Endothelial cell of umbilical vein (primary cell): ENCODE results near the gene RTL10. TPM values are rescaled to one million over a fixed set of nuclear protein-coding genes. Genes with fewer than 3 reads are reported as not detected.

ENCODE experiments used
- BruUV-seq: library from RNA; stranded (reverse); fragments of 400-500 nt; replicated peaks from 2 replicates; lab custom pipeline; 2021; lab: Mats Ljungman, UMichigan
- CTCF ChIA-PET: fragments of 300-600, 350-600 bp; sonication (Branson Sonifier 250); formaldehyde crosslinking; loops from one replicate; lab custom pipeline; 2021; ENCODE audit warnings: antibody characterized with exemption, inconsistent platforms; lab: Charles Lee
- POLR2A ChIA-PET: fragments of 300-600, 350-600 bp; sonication (Branson Sonifier 250); formaldehyde crosslinking; loops from one replicate; lab custom pipeline; 2021; ENCODE audit warnings: antibody characterized with exemption, inconsistent platforms; lab: Charles Lee
- DNase-seq: peaks from one replicate; pipeline ENCODE4 v3.0.0-alpha.2; 2011; ENCODE audit warnings: low read depth, low spot score
- FAIRE-seq: peaks from 2 replicates; lab custom pipeline; 2011; peaks lifted over from hg19 to GRCh38; lab: Jason Lieb, UNC
- H2AFZ ChIP-seq: 2 replicates; pipeline ENCODE4 v1.6.0; 2012; ENCODE audit warnings: low read depth, low read length, control low read depth, inconsistent platforms
- H3K27ac ChIP-seq: 2 replicates; pipeline ENCODE4 v1.5.1; 2011; ENCODE audit warnings: low read depth, mild to moderate bottlenecking, control low read depth, low read length, moderate library complexity; ENCODE audit not compliant: insufficient read depth
- H3K27me3 ChIP-seq, 2 experiments: 2 replicates each; pipeline versions ENCODE4 v1.6.0 to v1.6.1; 2011; ENCODE audit warnings: low read length in 2 of 2, mixed read lengths in 1 of 2; ENCODE audit not compliant: control insufficient read depth in 2 of 2, insufficient read depth in 2 of 2
- H3K36me3 ChIP-seq, 2 experiments: 2 replicates in 1 of 2; 3 replicates in 1 of 2; pipeline ENCODE4 v1.5.1; 2011; ENCODE audit warnings: low read length in 2 of 2, mild to moderate bottlenecking in 1 of 2, moderate library complexity in 1 of 2; ENCODE audit not compliant: control insufficient read depth in 2 of 2, insufficient read depth in 2 of 2; ENCODE audit errors: extremely low read depth in 1 of 2
- H3K4me1 ChIP-seq: 3 replicates; pipeline ENCODE4 v1.5.1; 2011; ENCODE audit warnings: mild to moderate bottlenecking, low read length; ENCODE audit not compliant: control insufficient read depth, insufficient read depth; ENCODE audit errors: extremely low read depth
- H3K4me2 ChIP-seq: 2 replicates; pipeline ENCODE4 v1.6.1; 2011; ENCODE audit warnings: low read length, control low read depth, mixed read lengths; ENCODE audit not compliant: insufficient read depth
- H3K4me3 ChIP-seq, 3 experiments: fragments of 200-600 bp in 1 of 3; sonication (generic), shearing (Covaris generic) in 1 of 3; replicated peaks in 1 of 3; 2 replicates each; pipeline ENCODE4 v1.5.1; 2011 to 2016; ENCODE audit warnings: control low read depth in 3 of 3, low read length in 3 of 3, mild to moderate bottlenecking in 2 of 3, inconsistent platforms in 1 of 3, low read depth in 1 of 3, moderate library complexity in 1 of 3; ENCODE audit not compliant: insufficient read depth in 1 of 3
- H3K79me2 ChIP-seq: 2 replicates; pipeline ENCODE4 v1.6.0; 2012; ENCODE audit warnings: low read length, inconsistent platforms; ENCODE audit not compliant: control insufficient read depth, insufficient read depth
- H3K9ac ChIP-seq: replicated peaks from 2 replicates; pipeline ENCODE3; 2011; ENCODE audit warnings: low read length, control low read depth; ENCODE audit not compliant: insufficient read depth; ENCODE audit errors: extremely low read depth
- H3K9me1 ChIP-seq: replicated peaks from 3 replicates; pipeline ENCODE4 v1.6.0; 2011; ENCODE audit warnings: mild to moderate bottlenecking, low read length; ENCODE audit not compliant: control insufficient read depth, insufficient read depth; ENCODE audit errors: extremely low read depth
- H3K9me3 ChIP-seq: replicated peaks from 2 replicates; pipeline ENCODE4 v1.5.1; 2012; ENCODE audit warnings: low read length, inconsistent platforms; ENCODE audit not compliant: control insufficient read depth, insufficient read depth
- H4K20me1 ChIP-seq: replicated peaks from 2 replicates; pipeline ENCODE3; 2011; ENCODE audit warnings: mild to moderate bottlenecking, low read length; ENCODE audit not compliant: control insufficient read depth, insufficient read depth; ENCODE audit errors: extremely low read depth
- CTCF ChIP-seq, 2 donors: IDR thresholded peaks; 1 replicate in 1 of 2; 2 replicates in 1 of 2; pipeline ENCODE4 v1.5.1; 2011; ENCODE audit warnings: low read length in 2 of 2, mild to moderate bottlenecking in 2 of 2, moderate library complexity in 2 of 2, control low read depth in 1 of 2, inconsistent platforms in 1 of 2, low read depth in 1 of 2; ENCODE audit not compliant: insufficient read depth in 1 of 2; ENCODE audit errors: extremely low read depth in 1 of 2
- EZH2 ChIP-seq: IDR thresholded peaks from 2 replicates; pipeline ENCODE4 v1.6.1; 2012; ENCODE audit warnings: borderline replicate concordance, low read depth, mild to moderate bottlenecking, moderate library complexity, low read length, inconsistent platforms; ENCODE audit not compliant: severe bottlenecking
- FOS ChIP-seq: IDR thresholded peaks from 2 replicates; pipeline ENCODE4 v1.6.1; 2011; ENCODE audit warnings: mild to moderate bottlenecking, low read length, moderate library complexity, borderline replicate concordance; ENCODE audit not compliant: insufficient read depth
- GATA2 ChIP-seq: IDR thresholded peaks from 2 replicates; pipeline ENCODE4 v1.7.0; 2011; ENCODE audit warnings: low read depth, mild to moderate bottlenecking, moderate library complexity, mixed read lengths, low read length; ENCODE audit not compliant: insufficient read length, insufficient read depth
- JUN ChIP-seq: IDR thresholded peaks from 2 replicates; pipeline ENCODE4 v1.6.1; 2011; ENCODE audit warnings: borderline replicate concordance, low read depth; ENCODE audit not compliant: insufficient read length, insufficient read depth
- MAX ChIP-seq: IDR thresholded peaks from 2 replicates; pipeline ENCODE4 v1.6.1; 2011; ENCODE audit not compliant: insufficient read depth, insufficient read length
- MYC ChIP-seq: IDR thresholded peaks from one replicate; pipeline ENCODE4 v1.6.1; 2011; ENCODE audit warnings: mild to moderate bottlenecking, low read depth, low read length
- POLR2A ChIP-seq: IDR thresholded peaks from 2 replicates; pipeline ENCODE4 v1.6.1; 2012; ENCODE audit warnings: low read depth, mild to moderate bottlenecking, control low read depth, low read length
- POLR2AphosphoS5 ChIP-seq: IDR thresholded peaks from 2 replicates; pipeline ENCODE4 v1.6.1; 2012; ENCODE audit warnings: low read depth, mild to moderate bottlenecking, control low read depth, low read length, moderate library complexity; ENCODE audit not compliant: insufficient read depth
- dilution Hi-C: fragments of 300-500 bp; cut with MboI; formaldehyde crosslinking; loops from one replicate; pipeline ENCODE4 v1.15.0; 2019; ENCODE audit warnings: low sequenced_read_pairs; ENCODE audit not compliant: extremely low pct_ligation_motif_present
- intact Hi-C: fragments of 100-400 bp; cut with micrococcal nuclease; formaldehyde crosslinking; loops from one replicate; pipeline ENCODE4 v1.10.0; 2022
- polyA plus RNA-seq, 4 experiments: library from polyadenylated mRNA; depleted of rRNA in 3 of 4; stranded (reverse) in 3 of 4; unstranded in 1 of 4; fragments of >200 nt; gene quantifications; 2 replicates each; pipeline versions ENCODE4 v1.2.1 to v1.2.3, GENCODE V29; 2011 to 2012; ENCODE audit warnings: missing spikeins in 1 of 4
- total RNA-seq: library from RNA; stranded (reverse); gene quantifications from 2 replicates; pipeline ENCODE4 v1.2.3, GENCODE V29; 2021

Gene RTL10
- total and polyA plus RNA-seq, 2 donors (not counting 3 experiments of a cell fraction or from before 2014, with no cell fraction given), result 31.9 to 40.8 TPM

- H3K27me3 ChIP-seq, result no peaks in the 10 kb centered on the region
- no peak overlapping the region for H3K9ac ChIP-seq
- no peak overlapping the region for H3K4me2 ChIP-seq
- intact Hi-C loops, result no loop called here
- CTCF ChIA-PET, result interaction anchor here (1.6 to 6.5 kb wide), 3 partner anchors 9 to 171 kb away, joined by 6 to 51 read pairs (median 13); no protein-coding TSS in a partner anchor
- peaks cover 0 to 6% of the 10 kb centered on the region in 2 experiments for H3K36me3 ChIP-seq
- DNase-seq (no peak), FAIRE-seq (no peak)
- no peaks in the 10 kb centered on the region for H4K20me1 ChIP-seq
- no peak overlapping the region for H3K27ac ChIP-seq
- H3K9me3 ChIP-seq, result no peaks in the 10 kb centered on the region
- no TSS peak for BruUV-seq
- no peak overlapping the region for H3K4me3 ChIP-seq
- H3K4me1 ChIP-seq, result no peaks in the 10 kb centered on the region
- H3K9me1 ChIP-seq, result no peaks in the 10 kb centered on the region
- no peaks in the 10 kb centered on the region for H3K79me2 ChIP-seq
- no peak overlapping the region for H2AFZ ChIP-seq
- TF ChIP-seq CTCF (IDR thresholded peaks at IDR 0.05; ENCODE audit: extremely low read depth in 1 of 2, insufficient read depth in 1 of 2, low read depth in 1 of 2, low read length in 2 of 2) (no peak), POLR2AphosphoS5 (no peak), GATA2 (no peak), JUN (no peak), MAX (no peak), EZH2 (no peak), POLR2A (no peak), MYC (no peak), FOS (no peak)
- POLR2A ChIA-PET, result no interaction called here
- dilution Hi-C loops, result no loop called here
Measured at GRCh38 chr22:19901577-19902244, 47.0 kb upstream of the RTL10 start.
